Stomach (tissue), 4 donors: ENCODE results near the gene RPTOR.

Experiments used
- CTCF ChIP-seq, 7 experiments: fragments of 450-650 bp in 4 of 7; fragments of 200-600 bp in 3 of 7; sonication (generic) in 3 of 7; IDR thresholded peaks; one replicate each; pipeline ENCODE4 v1.5.1; 2016 to 2019; ENCODE audit warnings: antibody characterized with exemption in 7 of 7, control low read depth in 2 of 7, mild to moderate bottlenecking in 1 of 7
- EP300 ChIP-seq: sonication (generic); formaldehyde crosslinking; IDR thresholded peaks from one replicate; pipeline ENCODE4 v1.6.1; 2017; ENCODE audit warnings: antibody characterized with exemption
- POLR2A ChIP-seq, 4 donors: fragments of 450-650 bp; IDR thresholded peaks; one replicate each; pipeline ENCODE4 v1.6.1; 2016; ENCODE audit warnings: antibody characterized with exemption in 4 of 4, control low read depth in 2 of 4, mild to moderate bottlenecking in 1 of 4, moderate library complexity in 1 of 4

- TF ChIP-seq EP300 (no peak), CTCF (IDR thresholded peaks at IDR 0.05) (no peak), POLR2A (IDR thresholded peaks at IDR 0.05) (no peak)
Measured at GRCh38 chr17:80876950-80877728, 332.5 kb downstream of the RPTOR start.
